ENCODE results near the gene BCKDHA. TPM values are rescaled to one million over a fixed set of nuclear protein-coding genes. Genes with fewer than 3 reads are reported as not detected.

BCKDHA gene
- 7.5 to 13.3 TPM (median 8.3 TPM) in 3 replicates for polyA plus RNA-seq
- polyA plus RNA-seq (2011; ENCODE audit: low read depth) = 17.2 TPM
- 4.0 and 10.9 TPM in 2 replicates for polyA plus RNA-seq (2011; cell fraction: cytosol; rRNA removed)
- 8.5 and 12.7 TPM in 2 replicates for polyA plus RNA-seq (2011; cell fraction: nucleus; rRNA removed)
- 10.0 and 11.7 TPM in 2 replicates for polyA plus RNA-seq (2012; ENCODE audit: low replicate concordance)
- 5.5 to 10.0 TPM (median 7.3 TPM) in 3 replicates for polyA minus RNA-seq
- 24.0 TPM for polyA minus RNA-seq (2011; cell fraction: cytosol; rRNA and poly(A)+ RNA removed)
- polyA minus RNA-seq (2011; cell fraction: nucleus; rRNA and poly(A)+ RNA removed) = 6.4 and 8.4 TPM in 2 replicates

DNA sequence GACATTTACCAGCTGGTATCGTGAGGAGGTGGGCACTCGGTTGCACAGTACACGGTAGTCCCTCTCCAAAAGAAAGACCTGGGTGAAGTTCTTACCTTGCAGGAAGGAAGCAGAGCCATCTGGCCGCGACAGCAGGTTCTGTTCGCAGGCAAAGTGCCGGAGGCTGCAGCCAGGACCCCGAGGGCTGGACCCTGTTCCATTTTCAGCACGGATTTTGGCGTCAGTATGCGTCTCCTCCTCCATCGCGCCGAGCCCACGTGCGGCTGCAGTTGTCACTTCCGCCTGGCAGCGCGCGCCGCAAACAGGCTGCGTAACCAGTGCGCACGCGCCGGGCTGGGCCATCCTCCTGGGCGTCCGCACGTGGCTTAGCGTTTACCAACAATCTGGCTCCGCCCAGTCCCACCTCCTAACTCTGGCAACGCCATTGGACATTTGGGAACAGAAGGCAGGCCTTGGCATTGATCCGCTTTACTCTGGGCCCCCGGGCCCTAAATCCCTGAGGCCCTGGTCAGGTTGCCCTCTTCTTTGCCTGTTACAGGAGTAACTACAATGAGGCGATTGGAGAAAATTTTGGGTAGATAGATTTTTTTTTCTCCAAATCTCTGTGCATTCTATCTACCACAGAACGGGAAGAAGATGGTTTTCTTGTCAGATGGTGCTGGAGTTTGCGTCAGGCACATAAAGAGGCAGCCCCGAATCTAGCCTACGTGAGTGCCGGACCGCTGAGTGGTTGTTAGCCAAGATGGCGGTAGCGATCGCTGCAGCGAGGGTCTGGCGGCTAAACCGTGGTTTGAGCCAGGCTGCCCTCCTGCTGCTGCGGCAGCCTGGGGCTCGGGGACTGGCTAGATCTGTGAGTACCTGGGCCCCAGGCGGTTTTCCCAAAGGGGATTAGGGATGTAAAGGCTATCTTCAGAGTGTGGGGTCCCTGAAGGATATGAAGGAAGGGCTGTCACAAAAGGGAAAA is at the start of gene BCKDHA, which contains the start of gene EXOSC5:
BCKDHA (plus strand) TSS at position 733 of the 964 bp plus-strand sequence; CDS start at position 743, 10 bp downstream.
EXOSC5 (minus strand) TSS at position 274 of the 964 bp plus-strand sequence; CDS start at position 243, 31 bp downstream.
- dilution Hi-C loops (cut with MboI; ENCODE audit: extremely low pct_ligation_motif_present, low sequenced_read_pairs) = no loop called here
- H3K79me2 ChIP-seq (ENCODE audit: control insufficient read depth, insufficient read depth, low read length) = peaks cover 27% of the 10 kb centered on the region
- H3K9ac ChIP-seq (ENCODE audit: control insufficient read depth, extremely low read depth, insufficient read depth, low read length) = peak within 1 kb of the TSS; percentile 99
- H3K4me3 ChIP-seq (ENCODE audit: control insufficient read depth in 2 of 3, extremely low read depth in 1 of 3, insufficient read depth in 2 of 3, low read depth in 1 of 3, low read length in 3 of 3) = peak within 1 kb of the TSS; percentile 82 to 100 (median 100)
- peak; percentile 85 for FAIRE-seq
- no peaks in the 10 kb centered on the region for H3K36me3 ChIP-seq (ENCODE audit: control insufficient read depth in 2 of 2, extremely low read depth in 1 of 2, insufficient read depth in 2 of 2, low read length in 2 of 2)
- no peak for TF ChIP-seq CTCF (optimal IDR thresholded peaks at IDR 0.05 in 1 of 3, IDR thresholded peaks at IDR 0.05 in 1 of 3, conservative IDR thresholded peaks at IDR 0.05 in 1 of 3; ENCODE audit: extremely low read depth in 1 of 3, insufficient read depth in 2 of 3, low read length in 3 of 3)
- H3K27me3 ChIP-seq (ENCODE audit: control insufficient read depth, extremely low read depth, insufficient read depth, low read length) = no peaks in the 10 kb centered on the region
- H3K4me1 ChIP-seq (ENCODE audit: control insufficient read depth, extremely low read depth, insufficient read depth, low read length) = peaks cover 13% of the 10 kb centered on the region
- H3K4me2 ChIP-seq (ENCODE audit: control insufficient read depth, extremely low read depth, insufficient read depth, low read depth, low read length) = peak within 1 kb of the TSS; percentile 100
- H2AFZ ChIP-seq (ENCODE audit: control insufficient read depth, low read length) = peak within 1 kb of the TSS; percentile 97
- no peaks in the 10 kb centered on the region for H3K9me3 ChIP-seq (ENCODE audit: control insufficient read depth, low read depth, low read length)
- H3K9me1 ChIP-seq (ENCODE audit: control insufficient read depth, extremely low read depth, insufficient read depth, low read length) = no peaks in the 10 kb centered on the region
- peak within 1 kb of the TSS; percentile 100 for H3K27ac ChIP-seq (ENCODE audit: control insufficient read depth, insufficient read depth, low read length)
- DNase-seq (ENCODE audit: low read depth, low spot score) = peak; percentile 96
- H4K20me1 ChIP-seq (ENCODE audit: control insufficient read depth, extremely low read depth, insufficient read depth, low read length) = no peaks in the 10 kb centered on the region

DNA sequence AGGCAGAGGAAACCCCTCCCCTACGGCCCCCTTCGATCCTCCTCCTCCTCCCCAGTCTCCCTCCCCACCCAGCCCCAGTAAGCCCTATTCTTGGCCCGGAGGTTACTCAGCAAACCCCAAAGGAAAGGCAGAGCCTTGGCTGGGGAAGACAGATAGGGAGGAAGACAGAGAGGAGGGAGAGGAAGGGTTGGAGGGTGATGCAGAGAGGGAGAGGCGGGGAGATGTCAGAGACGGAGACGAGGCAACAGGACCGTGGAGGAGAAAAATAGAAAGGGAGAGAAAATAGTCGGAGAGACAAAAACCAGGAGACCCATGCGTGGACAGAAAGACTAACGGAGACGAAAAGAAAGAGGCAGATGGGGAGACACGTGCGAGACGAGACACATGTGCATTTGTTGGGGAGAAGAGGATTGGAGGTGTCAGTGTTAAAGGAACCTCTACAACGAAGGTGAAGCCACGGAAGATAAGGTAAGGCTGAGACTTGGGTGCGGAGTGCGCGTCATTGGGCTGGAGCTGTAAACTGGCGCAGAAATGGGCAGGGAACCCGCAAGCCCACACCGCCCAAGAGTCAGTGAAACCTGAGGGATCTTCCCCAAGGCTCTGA is 46.8 kb upstream of the BCKDHA start:
- TF ChIP-seq CTCF (optimal IDR thresholded peaks at IDR 0.05 in 1 of 3, IDR thresholded peaks at IDR 0.05 in 1 of 3, conservative IDR thresholded peaks at IDR 0.05 in 1 of 3; ENCODE audit: extremely low read depth in 1 of 3, insufficient read depth in 2 of 3, low read length in 3 of 3) (no peak), EZH2 (IDR thresholded peaks at IDR 0.05; ENCODE audit: low read length) (no peak)
- Histone ChIP-seq H4K20me1 (ENCODE audit: control insufficient read depth, extremely low read depth, insufficient read depth, low read length) (peaks cover 3% of the 10 kb centered on the region), H3K4me2 (ENCODE audit: control insufficient read depth, extremely low read depth, insufficient read depth, low read depth, low read length) (peak overlapping the region; percentile 99), H3K9ac (ENCODE audit: control insufficient read depth, extremely low read depth, insufficient read depth, low read length) (peak overlapping the region; percentile 77), H3K79me2 (ENCODE audit: control insufficient read depth, insufficient read depth, low read length) (peaks cover 37% of the 10 kb centered on the region), H3K9me1 (ENCODE audit: control insufficient read depth, extremely low read depth, insufficient read depth, low read length) (peaks cover 5% of the 10 kb centered on the region), H3K36me3 (ENCODE audit: control insufficient read depth in 2 of 2, extremely low read depth in 1 of 2, insufficient read depth in 2 of 2, low read length in 2 of 2) (peaks cover 4 to 22% of the 10 kb centered on the region in 2 experiments), H3K27ac (ENCODE audit: control insufficient read depth, insufficient read depth, low read length) (peak overlapping the region; percentile 69), H3K9me3 (ENCODE audit: control insufficient read depth, low read depth, low read length) (no peaks in the 10 kb centered on the region), H3K4me1 (ENCODE audit: control insufficient read depth, extremely low read depth, insufficient read depth, low read length) (peaks cover 7% of the 10 kb centered on the region), H2AFZ (ENCODE audit: control insufficient read depth, low read length) (peak overlapping the region; percentile 50), H3K27me3 (ENCODE audit: control insufficient read depth, extremely low read depth, insufficient read depth, low read length) (no peaks in the 10 kb centered on the region), H3K4me3 (ENCODE audit: control insufficient read depth in 2 of 3, extremely low read depth in 1 of 3, insufficient read depth in 2 of 3, low read depth in 1 of 3, low read length in 3 of 3) (peak overlapping the region; percentile 68 to 87 (median 86))
- dilution Hi-C loops (cut with MboI; ENCODE audit: extremely low pct_ligation_motif_present, low sequenced_read_pairs) = no loop called here
- FAIRE-seq = peak; percentile 74
- DNase-seq (ENCODE audit: low read depth, low spot score) = no peak

Data from keratinocyte (primary cell).